Kidney tubule cell (primary cell): ENCODE data around the gene ACAT2.
A peak's percentile ranks its signal among the peaks of the same experiment; 100 is the strongest.
"Not testable (repeated sequence)": the region's sequence is repeated elsewhere in the genome, so short reads cannot be mapped to it uniquely, and the experiment has no call there.

Experiments used
- DNase-seq: peaks from one replicate; pipeline ENCODE4 v3.0.0-alpha.2; 2018; ENCODE audit warnings: low spot score

Gene ACAT2

GRCh38 chr6:159730332-159730676 lies 31.5 kb upstream of the ACAT2 start:
- no peak for DNase-seq

DNA sequence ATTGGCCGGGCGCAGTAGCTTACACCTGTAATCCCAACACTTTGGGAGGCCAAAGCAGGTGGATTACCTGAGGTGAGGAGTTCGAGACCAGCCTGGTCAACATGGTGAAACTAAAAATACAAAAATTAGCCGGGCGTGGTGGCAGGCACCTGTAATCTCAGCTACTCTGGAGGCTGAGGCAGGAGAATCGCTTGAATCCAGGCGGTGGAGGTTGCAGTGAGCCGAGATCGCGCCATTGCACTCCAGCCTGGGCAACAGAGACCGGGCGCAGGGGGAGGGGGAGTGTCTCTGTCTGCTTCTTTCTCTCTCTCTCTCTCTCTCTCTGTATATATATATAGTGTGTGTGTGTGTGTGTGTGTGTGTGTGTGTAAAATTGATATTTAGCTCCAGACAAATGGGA lies 29.3 kb upstream of the ACAT2 start:
- not testable (repeated sequence) for DNase-seq

- DNase-seq = not testable (repeated sequence)
These were observed 28.4 kb upstream of the ACAT2 start for GRCh38 chr6:159733395-159733794.

GRCh38 chr6:159736908-159737307 lies 24.9 kb upstream of the ACAT2 start:
- DNase-seq = no peak

GRCh38 chr6:159739341-159739740 lies 22.5 kb upstream of the ACAT2 start:
- DNase-seq = no peak

DNA sequence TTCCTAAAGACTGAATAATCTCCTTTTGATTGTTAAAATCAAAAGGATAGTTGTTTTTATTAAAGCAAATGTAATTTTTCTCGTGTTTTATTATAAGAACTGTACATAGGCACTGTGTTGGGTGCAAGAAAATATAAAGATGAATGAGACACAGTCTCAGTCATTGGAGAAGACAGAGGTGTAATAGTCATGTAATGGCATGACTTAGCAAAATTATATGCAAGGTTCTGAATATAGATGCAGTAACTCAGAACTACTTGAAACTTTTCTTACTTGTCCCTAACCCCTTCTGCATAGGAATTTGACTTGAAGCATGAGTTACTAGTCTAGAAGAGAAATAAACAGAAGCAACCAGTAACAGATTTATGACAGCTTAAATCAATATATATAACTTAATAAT lies 19.7 kb upstream of the ACAT2 start:
- no peak for DNase-seq

- no peak for DNase-seq
These were observed 16.8 kb upstream of the ACAT2 start for GRCh38 chr6:159745081-159745480.

DNA sequence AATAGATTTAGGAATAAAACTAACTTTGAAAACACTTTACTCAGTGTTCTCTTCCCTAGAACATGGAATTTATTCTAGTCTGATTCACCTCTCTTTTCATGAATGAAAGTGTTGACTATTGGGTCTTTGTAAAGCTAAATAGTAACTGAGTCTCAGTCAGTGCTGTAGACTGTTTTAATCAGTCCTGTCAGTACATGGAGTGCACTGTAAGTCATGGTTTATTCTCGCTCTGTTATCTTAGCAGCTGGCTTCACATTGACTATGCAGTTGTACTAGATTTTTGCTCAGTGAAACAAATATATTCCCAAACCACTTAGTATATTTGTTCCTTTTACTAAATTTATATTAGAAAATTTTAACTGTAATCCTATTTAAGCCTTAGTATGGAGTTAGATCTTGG lies 15.1 kb upstream of the ACAT2 start:
- no peak for DNase-seq

- DNase-seq = not testable (repeated sequence)
These were observed 13.7 kb upstream of the ACAT2 start for GRCh38 chr6:159748127-159748526.

DNA sequence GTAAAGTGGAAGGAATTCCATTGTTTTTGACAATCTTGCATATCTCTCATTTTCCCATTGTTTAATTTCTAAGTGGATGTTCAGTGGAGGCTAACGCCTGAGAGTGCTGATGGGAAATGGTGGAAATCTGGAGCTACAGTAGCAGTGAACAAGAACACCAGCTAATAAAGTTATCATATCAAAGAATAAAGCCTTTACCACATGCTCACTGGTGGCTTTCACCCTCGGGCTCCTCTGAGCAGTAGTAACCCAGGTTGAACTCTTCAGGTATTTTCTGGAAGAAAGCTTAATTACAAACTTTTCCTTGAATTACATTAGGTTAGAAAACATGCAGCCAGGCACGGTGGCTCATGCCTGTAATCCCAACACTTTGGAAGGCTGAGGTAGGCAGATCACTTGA lies 10.4 kb upstream of the ACAT2 start:
- DNase-seq = no peak

- no peak for DNase-seq
These were observed 8.6 kb upstream of the ACAT2 start for GRCh38 chr6:159753081-159753872.

- no peak for DNase-seq
These were observed 7.4 kb upstream of the ACAT2 start for GRCh38 chr6:159754401-159754800.

DNA sequence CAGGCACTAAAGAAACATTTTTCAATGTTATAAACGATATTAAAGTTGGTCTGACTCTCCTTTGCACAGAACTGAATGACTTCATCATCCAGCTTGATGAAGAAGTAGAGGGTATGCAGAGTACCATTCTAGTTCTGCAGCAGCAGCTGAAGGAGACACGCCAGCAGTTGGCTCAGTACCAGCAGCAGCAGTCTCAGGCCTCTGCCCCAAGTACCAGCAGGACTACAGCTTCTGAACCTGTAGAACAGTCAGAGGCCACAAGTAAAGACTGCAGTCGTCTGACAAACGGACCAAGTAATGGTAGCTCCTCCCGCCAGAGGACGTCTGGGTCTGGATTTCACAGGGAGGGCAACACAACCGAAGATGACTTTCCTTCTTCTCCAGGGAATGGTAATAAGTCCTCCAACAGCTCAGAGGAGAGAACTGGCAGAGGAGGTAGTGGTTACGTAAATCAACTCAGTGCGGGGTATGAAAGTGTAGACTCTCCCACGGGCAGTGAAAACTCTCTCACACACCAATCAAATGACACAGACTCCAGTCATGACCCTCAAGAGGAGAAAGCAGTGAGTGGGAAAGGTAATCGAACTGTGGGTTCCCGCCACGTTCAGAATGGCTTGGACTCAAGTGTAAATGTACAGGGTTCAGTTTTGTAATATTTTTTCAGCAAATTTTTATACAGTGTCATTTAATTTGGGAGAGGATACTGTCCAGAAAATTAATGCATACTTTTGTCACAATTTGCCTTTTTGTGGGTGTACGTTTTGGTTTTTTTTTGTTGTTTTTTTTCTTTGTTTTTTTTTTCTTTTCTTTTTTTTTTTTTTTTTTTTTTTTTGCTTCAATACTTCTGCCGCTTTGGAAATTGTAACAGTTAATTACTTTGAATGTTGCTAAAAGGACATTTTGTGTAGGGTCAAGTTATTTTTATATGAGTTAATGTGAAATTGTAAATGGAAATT lies 6.6 kb upstream of the ACAT2 start:
- DNase-seq = no peak

GRCh38 chr6:159756508-159756907 lies 5.3 kb upstream of the ACAT2 start:
- DNase-seq = no peak

- peak; percentile 96 for DNase-seq
These were observed 3.5 kb upstream of the ACAT2 start for GRCh38 chr6:159758031-159759001.

DNA sequence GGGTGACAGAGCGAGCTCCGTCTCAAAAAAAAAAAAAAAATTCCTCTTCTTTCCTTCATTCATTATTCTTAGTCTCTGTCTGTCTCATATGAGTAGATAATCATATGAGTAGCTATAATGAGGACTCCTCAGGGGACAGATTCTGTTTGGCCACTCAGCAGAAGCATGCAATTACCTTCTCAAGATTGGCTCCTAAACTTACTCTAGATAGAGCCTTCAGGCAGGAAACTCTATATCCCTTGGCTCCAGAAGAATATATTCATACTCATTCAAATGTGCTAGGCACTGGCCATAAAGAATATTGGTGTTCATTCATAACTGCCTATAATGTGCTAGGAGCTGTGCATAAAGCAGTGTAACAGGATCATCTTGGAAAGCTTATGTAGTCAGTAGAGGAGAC lies 2.2 kb upstream of the ACAT2 start:
- peak; percentile 10 for DNase-seq

GRCh38 chr6:159760602-159761057 lies 1.2 kb upstream of the ACAT2 start:
- peak; percentile 96 for DNase-seq

DNA sequence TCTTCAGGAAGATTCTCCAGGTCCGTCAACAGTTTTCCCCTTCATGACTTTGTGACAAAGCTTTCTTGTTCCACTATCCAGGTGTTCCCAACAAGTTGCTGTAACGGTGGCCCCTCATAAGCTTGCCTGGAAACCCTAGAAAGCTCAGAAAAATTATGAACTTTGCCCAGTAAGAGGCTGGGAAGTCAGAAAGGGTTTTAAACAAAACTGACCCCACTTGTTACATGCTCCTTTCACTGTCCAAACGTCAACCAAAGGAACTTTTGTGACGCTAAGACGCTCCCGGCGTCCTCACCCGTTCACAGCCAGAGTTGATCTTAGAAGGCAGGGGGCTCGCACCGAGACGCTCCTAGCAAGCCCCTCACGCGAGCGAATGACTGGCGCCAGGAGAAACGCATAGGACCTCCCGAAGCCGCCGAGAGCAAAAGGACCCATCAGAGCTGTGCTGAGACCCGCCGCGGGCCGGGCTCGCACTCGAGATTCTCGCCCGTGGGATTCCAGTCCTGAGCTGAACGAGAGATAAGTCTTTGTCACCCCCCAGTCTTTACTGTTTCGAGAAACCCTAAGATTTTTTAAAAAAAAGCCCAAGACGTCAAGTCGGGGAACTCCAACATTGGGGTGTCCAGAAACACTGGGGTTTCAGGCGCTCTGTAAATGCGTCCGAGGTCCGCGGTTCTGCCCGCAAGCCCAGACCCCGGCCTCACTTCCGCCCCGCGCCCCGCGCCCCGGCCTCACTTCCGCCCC lies 544 bp upstream of the ACAT2 start:
- DNase-seq = peak; percentile 26

GRCh38 chr6:159762681-159763293 lies 942 bp downstream of the ACAT2 start:
- peak; percentile 17 for DNase-seq

- DNase-seq = no peak
These were observed 5.1 kb downstream of the ACAT2 start for GRCh38 chr6:159766906-159767305.

DNA sequence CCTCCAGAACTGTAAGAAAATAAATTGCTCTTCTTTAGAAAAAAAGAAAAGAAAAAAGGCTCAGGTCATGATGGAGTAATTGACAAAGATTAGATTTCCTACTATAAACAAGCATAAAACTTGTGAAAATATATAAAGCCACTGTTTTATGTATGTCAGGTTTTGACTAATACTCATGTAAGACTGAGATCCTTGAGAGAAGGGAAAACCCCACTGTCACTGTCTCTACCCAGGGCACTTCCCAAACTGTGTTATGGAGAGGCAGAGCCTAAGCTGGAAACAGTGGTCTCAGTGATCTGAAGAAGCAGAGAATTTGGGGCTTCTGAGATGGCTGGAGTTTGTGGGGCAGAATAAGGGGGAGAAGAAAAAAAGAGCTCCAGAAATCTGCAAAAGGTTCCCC lies 7.6 kb downstream of the ACAT2 start:
- DNase-seq = no peak
